IMR-90 (cell line): Measurements from ENCODE around the gene CLEC7A. TPM values are rescaled to one million over a fixed set of nuclear protein-coding genes. Genes with fewer than 3 reads are reported as not detected.

Source experiments
- ATAC-seq: fragments of 200-7000 bp; cut with Tn5 transposase; 2 replicates; pipeline ENCODE4 v1.9.1; 2020; ENCODE audit warnings: low read depth, mild to moderate bottlenecking, moderate library complexity
- BruUV-seq: library from RNA; stranded (reverse); fragments of 400-500 nt; replicated peaks from 2 replicates; lab custom pipeline; 2021; lab: Mats Ljungman, UMichigan
- CTCF ChIA-PET: fragments of 300-600 bp; formaldehyde crosslinking; extraction: SDS; loops from one replicate; lab custom pipeline; 2021; ENCODE audit warnings: antibody characterized with exemption; lab: Yijun Ruan, JAX
- POLR2A ChIA-PET: fragments of 300-600 bp; sonication (Branson Sonifier 250); formaldehyde crosslinking; loops from one replicate; lab custom pipeline; 2022; ENCODE audit warnings: antibody characterized with exemption; ENCODE audit not compliant: unreplicated experiment; lab: Charles Lee
- DNase-seq: peaks from one replicate; pipeline ENCODE4 v3.0.0; 2013
- H2AFZ ChIP-seq: replicated peaks from 2 replicates; pipeline ENCODE3; 2013; ENCODE audit warnings: low read length, mild to moderate bottlenecking; ENCODE audit not compliant: poor library complexity
- H2AK5ac ChIP-seq: 2 replicates; pipeline ENCODE4 v1.6.1; 2013; ENCODE audit warnings: low read depth, low read length, inconsistent platforms
- H2AK9ac ChIP-seq: replicated peaks from 2 replicates; pipeline ENCODE3; 2013; ENCODE audit warnings: mild to moderate bottlenecking, low read depth, low read length, moderate library complexity; ENCODE audit not compliant: poor library complexity
- H2BK120ac ChIP-seq: 2 replicates; pipeline ENCODE4 v1.6.1; 2013; ENCODE audit warnings: low read depth, low read length, inconsistent platforms
- H2BK15ac ChIP-seq: 3 replicates; pipeline ENCODE4 v1.6.1; 2013; ENCODE audit warnings: low read depth, low read length, inconsistent platforms
- H2BK20ac ChIP-seq: 2 replicates; pipeline ENCODE4 v1.6.1; 2013; ENCODE audit warnings: low read depth, mild to moderate bottlenecking, inconsistent platforms, low read length, moderate library complexity
- H2BK5ac ChIP-seq: 2 replicates; pipeline ENCODE4 v1.6.1; 2013; ENCODE audit warnings: mild to moderate bottlenecking, low read depth, low read length, inconsistent platforms; ENCODE audit not compliant: poor library complexity, severe bottlenecking
- H3K14ac ChIP-seq: replicated peaks from 2 replicates; pipeline ENCODE4 v1.6.1; 2013; ENCODE audit warnings: low read depth, low read length, inconsistent platforms
- H3K18ac ChIP-seq: 2 replicates; pipeline ENCODE4 v1.6.1; 2013; ENCODE audit warnings: low read depth, low read length, control low read depth
- H3K23ac ChIP-seq: 2 replicates; pipeline ENCODE4 v1.6.1; 2013; ENCODE audit warnings: low read depth, low read length, inconsistent platforms
- H3K27ac ChIP-seq: 2 replicates; pipeline ENCODE4 v1.5.1; 2013; ENCODE audit warnings: mild to moderate bottlenecking, control low read depth, low read length; ENCODE audit not compliant: insufficient read depth
- H3K27me3 ChIP-seq: 2 replicates; pipeline ENCODE4 v1.6.1; 2013; ENCODE audit warnings: low read length; ENCODE audit not compliant: control insufficient read depth, insufficient read depth
- H3K36me3 ChIP-seq: 2 replicates; pipeline ENCODE4 v1.6.1; 2013; ENCODE audit warnings: low read length, mixed read lengths; ENCODE audit not compliant: control insufficient read depth, insufficient read depth
- H3K4ac ChIP-seq: 2 replicates; pipeline ENCODE4 v1.6.1; 2013; ENCODE audit warnings: low read depth, low read length, inconsistent platforms
- H3K4me1 ChIP-seq: 2 replicates; pipeline ENCODE4 v1.6.1; 2013; ENCODE audit warnings: low read length, mixed read lengths; ENCODE audit not compliant: control insufficient read depth, insufficient read depth
- H3K4me2 ChIP-seq: 2 replicates; pipeline ENCODE4 v1.6.1; 2013; ENCODE audit warnings: low read depth, mild to moderate bottlenecking, control low read depth, low read length, moderate library complexity
- H3K4me3 ChIP-seq: 2 replicates; pipeline ENCODE4 v1.5.1; 2013; ENCODE audit warnings: low read depth, mild to moderate bottlenecking, control low read depth, low read length, moderate library complexity; ENCODE audit not compliant: insufficient read depth
- H3K56ac ChIP-seq: 2 replicates; pipeline ENCODE4 v1.6.1; 2013; ENCODE audit warnings: low read length, inconsistent platforms; ENCODE audit not compliant: insufficient read depth; ENCODE audit errors: extremely low read depth
- H3K79me1 ChIP-seq, 2 experiments: 2 replicates each; pipeline ENCODE4 v1.6.1; 2013; ENCODE audit warnings: low read length in 2 of 2, inconsistent platforms in 1 of 2, low read depth in 1 of 2
- H3K9ac ChIP-seq: 2 replicates; pipeline ENCODE4 v1.6.1; 2013; ENCODE audit warnings: low read depth, low read length, control low read depth
- H3K9me1 ChIP-seq: 2 replicates; pipeline ENCODE4 v1.6.1; 2013; ENCODE audit warnings: low read length, inconsistent platforms; ENCODE audit not compliant: insufficient read depth
- H3K9me3 ChIP-seq: 2 replicates; pipeline ENCODE4 v1.6.1; 2013; ENCODE audit warnings: low read length; ENCODE audit not compliant: control insufficient read depth, insufficient read depth
- H4K20me1 ChIP-seq: 2 replicates; pipeline ENCODE4 v1.6.1; 2013; ENCODE audit warnings: low read length, inconsistent platforms; ENCODE audit not compliant: insufficient read depth
- H4K5ac ChIP-seq: 2 replicates; pipeline ENCODE4 v1.6.1; 2013; ENCODE audit warnings: mild to moderate bottlenecking, low read depth, low read length, control low read depth
- H4K8ac ChIP-seq, 2 experiments: 2 replicates each; pipeline ENCODE4 v1.6.1; 2013; ENCODE audit warnings: low read depth in 2 of 2, low read length in 2 of 2, control low read depth in 1 of 2, inconsistent platforms in 1 of 2
- H4K91ac ChIP-seq: 2 replicates; pipeline ENCODE4 v1.6.1; 2013; ENCODE audit warnings: low read depth, low read length, inconsistent platforms; ENCODE audit not compliant: insufficient read depth
- CEBPB ChIP-seq: IDR thresholded peaks from 2 replicates; pipeline ENCODE4 v1.6.1; 2012; ENCODE audit warnings: low read depth, low read length, improper control_type of control experiment
- CHD1 ChIP-seq: IDR thresholded peaks from 2 replicates; pipeline ENCODE4 v1.6.1; 2012; ENCODE audit warnings: low read depth, low read length, improper control_type of control experiment
- FOS ChIP-seq: fragments of 150-350 bp; IDR thresholded peaks from 2 replicates; pipeline ENCODE4 v1.6.1; 2016; ENCODE audit warnings: low read depth, low read length
- MAFK ChIP-seq: IDR thresholded peaks from 2 replicates; pipeline ENCODE4 v1.6.1; 2012; ENCODE audit warnings: low read depth, low read length, improper control_type of control experiment
- MXI1 ChIP-seq: IDR thresholded peaks from 2 replicates; pipeline ENCODE4 v1.6.1; 2012; ENCODE audit warnings: low read depth, mild to moderate bottlenecking, low read length, moderate library complexity, borderline replicate concordance
- RAD21 ChIP-seq: IDR thresholded peaks from 2 replicates; pipeline ENCODE4 v1.6.1; 2012; ENCODE audit warnings: low read length, improper control_type of control experiment
- RCOR1 ChIP-seq: IDR thresholded peaks from 2 replicates; pipeline ENCODE4 v1.6.1; 2012; ENCODE audit warnings: mild to moderate bottlenecking, low read length, improper control_type of control experiment; ENCODE audit not compliant: insufficient replicate concordance
- WGBS, 2 experiments: methylation state at CpG; one replicate each; pipeline versions ENCODE4 v1.1.5 to v1.1.7; 2013; ENCODE audit warnings: missing lambda C conversion rate in 2 of 2; ENCODE audit not compliant: insufficient read length in 1 of 2; ENCODE audit errors: extremely low coverage in 2 of 2; 5-methylcytosine and 5-hydroxymethylcytosine counted together
- dilution Hi-C: fragments of 300-500 bp; cut with HindIII; formaldehyde crosslinking; loops from one replicate; pipeline ENCODE4 v1.14.3; 2018; ENCODE audit warnings: low sequenced_read_pairs; ENCODE audit not compliant: unreplicated experiment
- in situ Hi-C: fragments of 300-500 bp; cut with MboI; formaldehyde crosslinking; loops from 3 replicates; pipeline ENCODE4 v1.14.3; 2019; ENCODE audit warnings: low sequenced_read_pairs, inconsistent platforms, mixed read lengths
- intact Hi-C: fragments of 100-400 bp; cut with micrococcal nuclease; formaldehyde crosslinking; loops from 2 replicates; pipeline ENCODE4 v1.10.0; 2022
- polyA plus RNA-seq, 3 experiments: library from polyadenylated mRNA; depleted of rRNA; stranded (reverse); fragments of >200 nt; gene quantifications; 2 replicates each; pipeline ENCODE4 v1.2.3, GENCODE V29; 2012; ENCODE audit warnings: low replicate concordance in 1 of 3
- total RNA-seq: library from RNA; depleted of rRNA; stranded (reverse); fragments of >200 nt; gene quantifications from 2 replicates; pipeline ENCODE4 v1.2.3, GENCODE V29; 2012
- TF ChIP-seq, protein P1 (sequence below): fragments of 150-350 bp; IDR thresholded peaks from 2 replicates; pipeline ENCODE4 v1.6.1; 2017; ENCODE audit warnings: mild to moderate bottlenecking, antibody characterized with exemption, low read length, low read depth

The CLEC7A gene
- total and polyA plus RNA-seq, 2 of the 4 experiments (the other 2 are of a cell fraction), result not detected

- H3K56ac ChIP-seq, result no peak overlapping the region
- DNase-seq (no peak), ATAC-seq (no peak)
- H3K4ac ChIP-seq, result no peak overlapping the region
- no peak overlapping the region for H2AK5ac ChIP-seq
- H3K23ac ChIP-seq, result no peak overlapping the region
- H4K20me1 ChIP-seq, result no peaks in the 10 kb centered on the region
- ChIA-PET CTCF (interaction anchor here (0.6 kb wide), 1 partner anchor 190 kb away, joined by 4 read pairs; no protein-coding TSS in a partner anchor), POLR2A (interaction anchor here (0.7 kb wide), 1 partner anchor 17 kb away, joined by 4 read pairs; no protein-coding TSS in a partner anchor)
- H3K9me1 ChIP-seq, result no peaks in the 10 kb centered on the region
- no peak overlapping the region for H3K4me3 ChIP-seq
- H2BK20ac ChIP-seq, result no peak overlapping the region
- H3K36me3 ChIP-seq, result no peaks in the 10 kb centered on the region
- TF ChIP-seq FOS (no peak), RCOR1 (no peak), RAD21 (no peak), CEBPB (no peak), MAFK (no peak), CHD1 (no peak), MXI1 (no peak)
- TF ChIP-seq, protein P1, sequence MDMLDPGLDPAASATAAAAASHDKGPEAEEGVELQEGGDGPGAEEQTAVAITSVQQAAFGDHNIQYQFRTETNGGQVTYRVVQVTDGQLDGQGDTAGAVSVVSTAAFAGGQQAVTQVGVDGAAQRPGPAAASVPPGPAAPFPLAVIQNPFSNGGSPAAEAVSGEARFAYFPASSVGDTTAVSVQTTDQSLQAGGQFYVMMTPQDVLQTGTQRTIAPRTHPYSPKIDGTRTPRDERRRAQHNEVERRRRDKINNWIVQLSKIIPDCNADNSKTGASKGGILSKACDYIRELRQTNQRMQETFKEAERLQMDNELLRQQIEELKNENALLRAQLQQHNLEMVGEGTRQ, result no peak
- H2AFZ ChIP-seq, result no peak overlapping the region
- no peak overlapping the region for H3K4me2 ChIP-seq
- H2BK120ac ChIP-seq, result no peak overlapping the region
- H3K9me3 ChIP-seq, result peaks cover 3% of the 10 kb centered on the region
- H2BK15ac ChIP-seq, result no peak overlapping the region
- dilution Hi-C loops (no loop called here), in situ Hi-C loops (no loop called here), intact Hi-C loops (no loop called here)
- BruUV-seq, result no TSS peak
- H3K9ac ChIP-seq, result no peak overlapping the region
- no peak overlapping the region for H4K91ac ChIP-seq
- no peaks in the 10 kb centered on the region for H3K4me1 ChIP-seq
- H4K5ac ChIP-seq, result no peak overlapping the region
- H3K14ac ChIP-seq, result no peak overlapping the region
- H3K27me3 ChIP-seq, result no peaks in the 10 kb centered on the region
- no peak overlapping the region for H3K18ac ChIP-seq
- H3K27ac ChIP-seq, result no peak overlapping the region
- no peaks in the 10 kb centered on the region for H3K79me1 ChIP-seq
- WGBS, 2 experiments, result no CpG with 5 or more reads among the region's 3 CpGs
- H4K8ac ChIP-seq, result no peak overlapping the region
- H2AK9ac ChIP-seq, result no peak overlapping the region
- H2BK5ac ChIP-seq, result no peak overlapping the region
These were observed 43.6 kb downstream of the CLEC7A start for GRCh38 chr12:10086387-10086786.
